IMR-90 (cell line): ENCODE results near the gene MMP14. TPM values are rescaled to one million over a fixed set of nuclear protein-coding genes. Genes with fewer than 3 reads are reported as not detected.

Experiments
- ATAC-seq: fragments of 200-7000 bp; cut with Tn5 transposase; 2 replicates; pipeline ENCODE4 v1.9.1; 2020; ENCODE audit warnings: low read depth, mild to moderate bottlenecking, moderate library complexity
- BruUV-seq: library from RNA; stranded (reverse); fragments of 400-500 nt; replicated peaks from 2 replicates; lab custom pipeline; 2021; lab: Mats Ljungman, UMichigan
- CTCF ChIA-PET: fragments of 300-600 bp; formaldehyde crosslinking; extraction: SDS; loops from one replicate; lab custom pipeline; 2021; ENCODE audit warnings: antibody characterized with exemption; lab: Yijun Ruan, JAX
- POLR2A ChIA-PET: fragments of 300-600 bp; sonication (Branson Sonifier 250); formaldehyde crosslinking; loops from one replicate; lab custom pipeline; 2022; ENCODE audit warnings: antibody characterized with exemption; ENCODE audit not compliant: unreplicated experiment; lab: Charles Lee
- DNase-seq: peaks from one replicate; pipeline ENCODE4 v3.0.0; 2013
- H2AFZ ChIP-seq: replicated peaks from 2 replicates; pipeline ENCODE3; 2013; ENCODE audit warnings: low read length, mild to moderate bottlenecking; ENCODE audit not compliant: poor library complexity
- H2AK5ac ChIP-seq: 2 replicates; pipeline ENCODE4 v1.6.1; 2013; ENCODE audit warnings: low read depth, low read length, inconsistent platforms
- H2AK9ac ChIP-seq: replicated peaks from 2 replicates; pipeline ENCODE3; 2013; ENCODE audit warnings: mild to moderate bottlenecking, low read depth, low read length, moderate library complexity; ENCODE audit not compliant: poor library complexity
- H2BK120ac ChIP-seq: 2 replicates; pipeline ENCODE4 v1.6.1; 2013; ENCODE audit warnings: low read depth, low read length, inconsistent platforms
- H2BK15ac ChIP-seq: 3 replicates; pipeline ENCODE4 v1.6.1; 2013; ENCODE audit warnings: low read depth, low read length, inconsistent platforms
- H2BK20ac ChIP-seq: 2 replicates; pipeline ENCODE4 v1.6.1; 2013; ENCODE audit warnings: low read depth, mild to moderate bottlenecking, inconsistent platforms, low read length, moderate library complexity
- H2BK5ac ChIP-seq: 2 replicates; pipeline ENCODE4 v1.6.1; 2013; ENCODE audit warnings: mild to moderate bottlenecking, low read depth, low read length, inconsistent platforms; ENCODE audit not compliant: poor library complexity, severe bottlenecking
- H3K14ac ChIP-seq: replicated peaks from 2 replicates; pipeline ENCODE4 v1.6.1; 2013; ENCODE audit warnings: low read depth, low read length, inconsistent platforms
- H3K18ac ChIP-seq: 2 replicates; pipeline ENCODE4 v1.6.1; 2013; ENCODE audit warnings: low read depth, low read length, control low read depth
- H3K23ac ChIP-seq: 2 replicates; pipeline ENCODE4 v1.6.1; 2013; ENCODE audit warnings: low read depth, low read length, inconsistent platforms
- H3K27ac ChIP-seq: 2 replicates; pipeline ENCODE4 v1.5.1; 2013; ENCODE audit warnings: mild to moderate bottlenecking, control low read depth, low read length; ENCODE audit not compliant: insufficient read depth
- H3K27me3 ChIP-seq: 2 replicates; pipeline ENCODE4 v1.6.1; 2013; ENCODE audit warnings: low read length; ENCODE audit not compliant: control insufficient read depth, insufficient read depth
- H3K36me3 ChIP-seq: 2 replicates; pipeline ENCODE4 v1.6.1; 2013; ENCODE audit warnings: low read length, mixed read lengths; ENCODE audit not compliant: control insufficient read depth, insufficient read depth
- H3K4ac ChIP-seq: 2 replicates; pipeline ENCODE4 v1.6.1; 2013; ENCODE audit warnings: low read depth, low read length, inconsistent platforms
- H3K4me1 ChIP-seq: 2 replicates; pipeline ENCODE4 v1.6.1; 2013; ENCODE audit warnings: low read length, mixed read lengths; ENCODE audit not compliant: control insufficient read depth, insufficient read depth
- H3K4me2 ChIP-seq: 2 replicates; pipeline ENCODE4 v1.6.1; 2013; ENCODE audit warnings: low read depth, mild to moderate bottlenecking, control low read depth, low read length, moderate library complexity
- H3K4me3 ChIP-seq: 2 replicates; pipeline ENCODE4 v1.5.1; 2013; ENCODE audit warnings: low read depth, mild to moderate bottlenecking, control low read depth, low read length, moderate library complexity; ENCODE audit not compliant: insufficient read depth
- H3K56ac ChIP-seq: 2 replicates; pipeline ENCODE4 v1.6.1; 2013; ENCODE audit warnings: low read length, inconsistent platforms; ENCODE audit not compliant: insufficient read depth; ENCODE audit errors: extremely low read depth
- H3K79me1 ChIP-seq, 2 experiments: 2 replicates each; pipeline ENCODE4 v1.6.1; 2013; ENCODE audit warnings: low read length in 2 of 2, inconsistent platforms in 1 of 2, low read depth in 1 of 2
- H3K9ac ChIP-seq: 2 replicates; pipeline ENCODE4 v1.6.1; 2013; ENCODE audit warnings: low read depth, low read length, control low read depth
- H3K9me1 ChIP-seq: 2 replicates; pipeline ENCODE4 v1.6.1; 2013; ENCODE audit warnings: low read length, inconsistent platforms; ENCODE audit not compliant: insufficient read depth
- H3K9me3 ChIP-seq: 2 replicates; pipeline ENCODE4 v1.6.1; 2013; ENCODE audit warnings: low read length; ENCODE audit not compliant: control insufficient read depth, insufficient read depth
- H4K20me1 ChIP-seq: 2 replicates; pipeline ENCODE4 v1.6.1; 2013; ENCODE audit warnings: low read length, inconsistent platforms; ENCODE audit not compliant: insufficient read depth
- H4K5ac ChIP-seq: 2 replicates; pipeline ENCODE4 v1.6.1; 2013; ENCODE audit warnings: mild to moderate bottlenecking, low read depth, low read length, control low read depth
- H4K8ac ChIP-seq, 2 experiments: 2 replicates each; pipeline ENCODE4 v1.6.1; 2013; ENCODE audit warnings: low read depth in 2 of 2, low read length in 2 of 2, control low read depth in 1 of 2, inconsistent platforms in 1 of 2
- H4K91ac ChIP-seq: 2 replicates; pipeline ENCODE4 v1.6.1; 2013; ENCODE audit warnings: low read depth, low read length, inconsistent platforms; ENCODE audit not compliant: insufficient read depth
- BHLHE40 ChIP-seq: fragments of 150-350 bp; IDR thresholded peaks from 2 replicates; pipeline ENCODE4 v1.6.1; 2016; ENCODE audit warnings: mild to moderate bottlenecking, low read depth, low read length
- CEBPB ChIP-seq: IDR thresholded peaks from 2 replicates; pipeline ENCODE4 v1.6.1; 2012; ENCODE audit warnings: low read depth, low read length, improper control_type of control experiment
- CHD1 ChIP-seq: IDR thresholded peaks from 2 replicates; pipeline ENCODE4 v1.6.1; 2012; ENCODE audit warnings: low read depth, low read length, improper control_type of control experiment
- FOS ChIP-seq: fragments of 150-350 bp; IDR thresholded peaks from 2 replicates; pipeline ENCODE4 v1.6.1; 2016; ENCODE audit warnings: low read depth, low read length
- MAFK ChIP-seq: IDR thresholded peaks from 2 replicates; pipeline ENCODE4 v1.6.1; 2012; ENCODE audit warnings: low read depth, low read length, improper control_type of control experiment
- MAZ ChIP-seq: IDR thresholded peaks from 2 replicates; pipeline ENCODE4 v1.6.1; 2012; ENCODE audit warnings: low read depth, mild to moderate bottlenecking, low read length, improper control_type of control experiment, moderate library complexity, borderline replicate concordance
- MXI1 ChIP-seq: IDR thresholded peaks from 2 replicates; pipeline ENCODE4 v1.6.1; 2012; ENCODE audit warnings: low read depth, mild to moderate bottlenecking, low read length, moderate library complexity, borderline replicate concordance
- NFE2L2 ChIP-seq: fragments of 150-350 bp; IDR thresholded peaks from 2 replicates; pipeline ENCODE4 v1.6.1; 2016; ENCODE audit warnings: low read depth, mild to moderate bottlenecking, low read length
- POLR2A ChIP-seq: IDR thresholded peaks from 2 replicates; pipeline ENCODE4 v1.6.1; 2012; ENCODE audit warnings: mild to moderate bottlenecking, low read depth, low read length
- RAD21 ChIP-seq: IDR thresholded peaks from 2 replicates; pipeline ENCODE4 v1.6.1; 2012; ENCODE audit warnings: low read length, improper control_type of control experiment
- RCOR1 ChIP-seq: IDR thresholded peaks from 2 replicates; pipeline ENCODE4 v1.6.1; 2012; ENCODE audit warnings: mild to moderate bottlenecking, low read length, improper control_type of control experiment; ENCODE audit not compliant: insufficient replicate concordance
- RFX5 ChIP-seq: IDR thresholded peaks from 2 replicates; pipeline ENCODE4 v1.8.0; 2012; ENCODE audit warnings: low read depth, mild to moderate bottlenecking, low read length, moderate library complexity
- SMC3 ChIP-seq: fragments of 150-350 bp; IDR thresholded peaks from 2 replicates; pipeline ENCODE4 v1.6.1; 2016; ENCODE audit warnings: low read depth, mild to moderate bottlenecking, antibody characterized with exemption, low read length, moderate library complexity
- WGBS, 2 experiments: methylation state at CpG; one replicate each; pipeline versions ENCODE4 v1.1.5 to v1.1.7; 2013; ENCODE audit warnings: missing lambda C conversion rate in 2 of 2; ENCODE audit not compliant: insufficient read length in 1 of 2; ENCODE audit errors: extremely low coverage in 2 of 2; 5-methylcytosine and 5-hydroxymethylcytosine counted together
- dilution Hi-C: fragments of 300-500 bp; cut with HindIII; formaldehyde crosslinking; loops from one replicate; pipeline ENCODE4 v1.14.3; 2018; ENCODE audit warnings: low sequenced_read_pairs; ENCODE audit not compliant: unreplicated experiment
- in situ Hi-C: fragments of 300-500 bp; cut with MboI; formaldehyde crosslinking; loops from 3 replicates; pipeline ENCODE4 v1.14.3; 2019; ENCODE audit warnings: low sequenced_read_pairs, inconsistent platforms, mixed read lengths
- intact Hi-C: fragments of 100-400 bp; cut with micrococcal nuclease; formaldehyde crosslinking; loops from 2 replicates; pipeline ENCODE4 v1.10.0; 2022
- polyA plus RNA-seq, 3 experiments: library from polyadenylated mRNA; depleted of rRNA; stranded (reverse); fragments of >200 nt; gene quantifications; 2 replicates each; pipeline ENCODE4 v1.2.3, GENCODE V29; 2012; ENCODE audit warnings: low replicate concordance in 1 of 3
- total RNA-seq: library from RNA; depleted of rRNA; stranded (reverse); fragments of >200 nt; gene quantifications from 2 replicates; pipeline ENCODE4 v1.2.3, GENCODE V29; 2012
- TF ChIP-seq, protein P1 (sequence below): fragments of 150-350 bp; IDR thresholded peaks from 2 replicates; pipeline ENCODE4 v1.6.1; 2016; ENCODE audit warnings: low read depth, mild to moderate bottlenecking, low read length, moderate library complexity, borderline replicate concordance
- TF ChIP-seq, protein P2 (sequence below): fragments of 150-350 bp; IDR thresholded peaks from 2 replicates; pipeline ENCODE4 v1.6.1; 2017; ENCODE audit warnings: mild to moderate bottlenecking, antibody characterized with exemption, low read length, low read depth
- TF ChIP-seq, protein P3 (sequence below): conservative IDR thresholded peaks from 2 replicates; pipeline ENCODE4 v1.5.1; 2012; ENCODE audit warnings: mild to moderate bottlenecking, low read depth, low read length, improper control_type of control experiment

MMP14 gene
- total and polyA plus RNA-seq, 2 of the 4 experiments (the other 2 are of a cell fraction): 156 to 315 TPM

DNA sequence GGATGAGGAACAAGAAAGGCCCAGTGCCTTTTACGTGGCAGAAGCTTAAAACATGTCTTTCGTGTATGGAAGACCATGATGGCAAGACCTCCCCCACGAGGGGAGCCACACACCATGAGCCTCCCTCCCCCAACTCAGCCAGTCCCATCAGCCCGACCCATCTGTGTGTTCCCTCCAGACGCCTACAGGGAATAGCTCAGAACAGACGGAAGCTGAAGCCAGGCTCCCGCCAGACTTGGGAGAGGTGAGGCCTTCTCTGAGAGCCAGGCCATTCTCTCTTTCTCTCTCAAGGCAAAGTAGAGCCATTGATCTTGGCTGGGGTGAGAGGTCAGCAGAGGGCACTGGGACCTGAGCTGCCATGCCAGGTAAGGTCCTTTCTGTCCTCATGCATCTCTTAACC, 56.1 kb downstream of the MMP14 start:
- TF ChIP-seq MAZ (no peak), MAFK (no peak), NFE2L2 (no peak), RFX5 (no peak), RCOR1 (no peak), SMC3 (no peak), FOS (no peak), POLR2A (no peak), MXI1 (no peak), RAD21 (no peak), CHD1 (no peak), BHLHE40 (no peak), CEBPB (no peak)
- TF ChIP-seq, protein P1, sequence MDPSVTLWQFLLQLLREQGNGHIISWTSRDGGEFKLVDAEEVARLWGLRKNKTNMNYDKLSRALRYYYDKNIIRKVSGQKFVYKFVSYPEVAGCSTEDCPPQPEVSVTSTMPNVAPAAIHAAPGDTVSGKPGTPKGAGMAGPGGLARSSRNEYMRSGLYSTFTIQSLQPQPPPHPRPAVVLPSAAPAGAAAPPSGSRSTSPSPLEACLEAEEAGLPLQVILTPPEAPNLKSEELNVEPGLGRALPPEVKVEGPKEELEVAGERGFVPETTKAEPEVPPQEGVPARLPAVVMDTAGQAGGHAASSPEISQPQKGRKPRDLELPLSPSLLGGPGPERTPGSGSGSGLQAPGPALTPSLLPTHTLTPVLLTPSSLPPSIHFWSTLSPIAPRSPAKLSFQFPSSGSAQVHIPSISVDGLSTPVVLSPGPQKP: no peak
- TF ChIP-seq, protein P2, sequence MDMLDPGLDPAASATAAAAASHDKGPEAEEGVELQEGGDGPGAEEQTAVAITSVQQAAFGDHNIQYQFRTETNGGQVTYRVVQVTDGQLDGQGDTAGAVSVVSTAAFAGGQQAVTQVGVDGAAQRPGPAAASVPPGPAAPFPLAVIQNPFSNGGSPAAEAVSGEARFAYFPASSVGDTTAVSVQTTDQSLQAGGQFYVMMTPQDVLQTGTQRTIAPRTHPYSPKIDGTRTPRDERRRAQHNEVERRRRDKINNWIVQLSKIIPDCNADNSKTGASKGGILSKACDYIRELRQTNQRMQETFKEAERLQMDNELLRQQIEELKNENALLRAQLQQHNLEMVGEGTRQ: no peak
- TF ChIP-seq, protein P3, sequence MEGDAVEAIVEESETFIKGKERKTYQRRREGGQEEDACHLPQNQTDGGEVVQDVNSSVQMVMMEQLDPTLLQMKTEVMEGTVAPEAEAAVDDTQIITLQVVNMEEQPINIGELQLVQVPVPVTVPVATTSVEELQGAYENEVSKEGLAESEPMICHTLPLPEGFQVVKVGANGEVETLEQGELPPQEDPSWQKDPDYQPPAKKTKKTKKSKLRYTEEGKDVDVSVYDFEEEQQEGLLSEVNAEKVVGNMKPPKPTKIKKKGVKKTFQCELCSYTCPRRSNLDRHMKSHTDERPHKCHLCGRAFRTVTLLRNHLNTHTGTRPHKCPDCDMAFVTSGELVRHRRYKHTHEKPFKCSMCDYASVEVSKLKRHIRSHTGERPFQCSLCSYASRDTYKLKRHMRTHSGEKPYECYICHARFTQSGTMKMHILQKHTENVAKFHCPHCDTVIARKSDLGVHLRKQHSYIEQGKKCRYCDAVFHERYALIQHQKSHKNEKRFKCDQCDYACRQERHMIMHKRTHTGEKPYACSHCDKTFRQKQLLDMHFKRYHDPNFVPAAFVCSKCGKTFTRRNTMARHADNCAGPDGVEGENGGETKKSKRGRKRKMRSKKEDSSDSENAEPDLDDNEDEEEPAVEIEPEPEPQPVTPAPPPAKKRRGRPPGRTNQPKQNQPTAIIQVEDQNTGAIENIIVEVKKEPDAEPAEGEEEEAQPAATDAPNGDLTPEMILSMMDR: no peak
- ATAC-seq (no peak), DNase-seq (no peak)
- peaks cover 6% of the 10 kb centered on the region for H3K4me1 ChIP-seq
- 81% methylated on average over 3 of the region's 7 CpGs; no CpG with 5 or more reads in 1 of the 2 experiments for WGBS, 2 experiments
- H4K5ac ChIP-seq: no peak overlapping the region
- H2AFZ ChIP-seq: no peak overlapping the region
- no peak overlapping the region for H3K9ac ChIP-seq
- intact Hi-C loops (loop anchor here (10.0 kb wide), 1 partner anchor 508 kb away; no protein-coding TSS in a partner anchor), in situ Hi-C loops (no loop called here), dilution Hi-C loops (no loop called here)
- peaks cover 18% of the 10 kb centered on the region for H3K9me1 ChIP-seq
- no peak overlapping the region for H3K4me3 ChIP-seq
- no TSS peak for BruUV-seq
- H3K79me1 ChIP-seq: peaks cover 7 to 23% of the 10 kb centered on the region in 2 experiments
- no peak overlapping the region for H3K4me2 ChIP-seq
- no peak overlapping the region for H4K91ac ChIP-seq
- no peak overlapping the region for H3K4ac ChIP-seq
- no peaks in the 10 kb centered on the region for H3K36me3 ChIP-seq
- H2AK5ac ChIP-seq: 0 out of 2 replicates have a peak overlapping the region, but pooled peaks have one; percentile 1
- H2AK9ac ChIP-seq: no peak overlapping the region
- H3K9me3 ChIP-seq: no peaks in the 10 kb centered on the region
- no peak overlapping the region for H4K8ac ChIP-seq
- H2BK5ac ChIP-seq: no peak overlapping the region
- H3K27me3 ChIP-seq: no peaks in the 10 kb centered on the region
- H3K23ac ChIP-seq: no peak overlapping the region
- no peak overlapping the region for H3K56ac ChIP-seq
- no peak overlapping the region for H3K14ac ChIP-seq
- CTCF ChIA-PET: interaction anchor here (0.5 kb wide), 1 partner anchor 47 kb away, joined by 3 read pairs; no protein-coding TSS in a partner anchor
- no peak overlapping the region for H2BK15ac ChIP-seq
- no peak overlapping the region for H3K27ac ChIP-seq
- H2BK20ac ChIP-seq: no peak overlapping the region
- no peak overlapping the region for H3K18ac ChIP-seq
- no peak overlapping the region for H2BK120ac ChIP-seq
- POLR2A ChIA-PET: no interaction called here
- no peaks in the 10 kb centered on the region for H4K20me1 ChIP-seq
